PFSK-1 (cell line): ENCODE results near the gene CLTA.

Source experiments
- FOXP2 ChIP-seq: optimal IDR thresholded peaks from 2 replicates; pipeline ENCODE3; 2011; ENCODE audit warnings: borderline replicate concordance, control low read depth, inconsistent platforms; ENCODE audit not compliant: insufficient read depth; ENCODE audit errors: extremely low read length, extremely low read depth
- TF ChIP-seq, protein P1 (sequence below), 2 experiments: IDR thresholded peaks; 2 replicates each; pipeline versions ENCODE4 v1.6.1 to v1.8.0; 2011 to 2012; ENCODE audit warnings: low read depth in 2 of 2, low read length in 2 of 2, control low read depth in 1 of 2, inconsistent platforms in 1 of 2, mild to moderate bottlenecking in 1 of 2, moderate library complexity in 1 of 2; ENCODE audit not compliant: insufficient read depth in 1 of 2

DNA sequence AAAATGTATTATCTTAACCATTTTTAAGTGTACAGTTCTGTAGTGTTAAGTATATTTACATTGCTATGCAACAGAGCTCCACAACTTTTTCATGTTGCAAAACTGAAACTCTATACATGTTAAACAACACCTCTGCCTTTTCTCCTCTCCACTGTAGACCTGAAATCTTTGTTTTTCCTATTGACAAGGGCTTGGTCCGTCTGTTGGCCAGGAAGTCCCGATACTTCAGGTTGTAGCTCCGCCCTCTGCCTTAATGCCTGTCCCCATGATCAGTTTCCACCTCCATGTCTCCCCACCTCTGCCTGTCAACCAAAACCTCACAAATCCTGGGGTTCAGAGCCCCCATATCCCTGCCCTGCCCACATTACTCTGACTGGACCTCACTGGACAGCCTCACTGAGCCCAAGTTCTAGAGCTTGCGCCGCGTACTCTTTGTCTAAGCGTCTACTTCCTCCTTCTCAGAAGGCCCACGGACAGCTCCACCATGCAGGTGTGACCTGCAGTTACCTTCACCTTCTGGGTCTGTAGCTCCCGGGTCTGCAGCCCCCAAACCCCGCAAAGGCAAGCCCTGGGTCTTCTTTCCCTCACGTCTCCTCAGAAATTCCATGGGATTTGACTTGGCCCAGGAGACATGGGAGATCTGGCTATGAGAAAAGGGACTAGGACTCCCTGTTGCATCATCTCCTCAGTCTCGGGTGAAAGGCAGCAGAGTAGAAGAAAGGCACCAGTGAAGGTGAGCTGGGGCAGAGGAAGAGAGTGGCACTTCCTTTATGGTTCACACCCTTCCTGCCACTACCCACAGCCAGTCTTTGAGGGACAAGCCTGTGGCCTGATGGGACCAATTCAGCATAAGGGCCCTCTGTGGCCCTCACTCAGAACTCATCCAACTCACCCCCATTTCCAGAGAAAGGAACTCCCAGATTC, 46.1 kb upstream of the CLTA start:
- TF ChIP-seq, protein P1, sequence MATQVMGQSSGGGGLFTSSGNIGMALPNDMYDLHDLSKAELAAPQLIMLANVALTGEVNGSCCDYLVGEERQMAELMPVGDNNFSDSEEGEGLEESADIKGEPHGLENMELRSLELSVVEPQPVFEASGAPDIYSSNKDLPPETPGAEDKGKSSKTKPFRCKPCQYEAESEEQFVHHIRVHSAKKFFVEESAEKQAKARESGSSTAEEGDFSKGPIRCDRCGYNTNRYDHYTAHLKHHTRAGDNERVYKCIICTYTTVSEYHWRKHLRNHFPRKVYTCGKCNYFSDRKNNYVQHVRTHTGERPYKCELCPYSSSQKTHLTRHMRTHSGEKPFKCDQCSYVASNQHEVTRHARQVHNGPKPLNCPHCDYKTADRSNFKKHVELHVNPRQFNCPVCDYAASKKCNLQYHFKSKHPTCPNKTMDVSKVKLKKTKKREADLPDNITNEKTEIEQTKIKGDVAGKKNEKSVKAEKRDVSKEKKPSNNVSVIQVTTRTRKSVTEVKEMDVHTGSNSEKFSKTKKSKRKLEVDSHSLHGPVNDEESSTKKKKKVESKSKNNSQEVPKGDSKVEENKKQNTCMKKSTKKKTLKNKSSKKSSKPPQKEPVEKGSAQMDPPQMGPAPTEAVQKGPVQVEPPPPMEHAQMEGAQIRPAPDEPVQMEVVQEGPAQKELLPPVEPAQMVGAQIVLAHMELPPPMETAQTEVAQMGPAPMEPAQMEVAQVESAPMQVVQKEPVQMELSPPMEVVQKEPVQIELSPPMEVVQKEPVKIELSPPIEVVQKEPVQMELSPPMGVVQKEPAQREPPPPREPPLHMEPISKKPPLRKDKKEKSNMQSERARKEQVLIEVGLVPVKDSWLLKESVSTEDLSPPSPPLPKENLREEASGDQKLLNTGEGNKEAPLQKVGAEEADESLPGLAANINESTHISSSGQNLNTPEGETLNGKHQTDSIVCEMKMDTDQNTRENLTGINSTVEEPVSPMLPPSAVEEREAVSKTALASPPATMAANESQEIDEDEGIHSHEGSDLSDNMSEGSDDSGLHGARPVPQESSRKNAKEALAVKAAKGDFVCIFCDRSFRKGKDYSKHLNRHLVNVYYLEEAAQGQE (IDR thresholded peaks at IDR 0.05; ENCODE audit: insufficient read depth in 1 of 2, low read depth in 2 of 2, low read length in 2 of 2) = no peak
- no peak for TF ChIP-seq FOXP2
